SK-N-SH (cell line): Measurements from ENCODE around the gene BSCL2. TPM values are rescaled to one million over a fixed set of nuclear protein-coding genes. Genes with fewer than 3 reads are reported as not detected.

Experiments
- CTCF ChIA-PET: fragments of 300-600, 350-600 bp; formaldehyde crosslinking; extraction: SDS; loops from one replicate; lab custom pipeline; 2021; lab: Yijun Ruan, JAX
- POLR2A ChIA-PET: fragments of 350-600 bp; sonication (Branson Sonifier 250); formaldehyde crosslinking; extraction: SDS; loops from one replicate; lab custom pipeline; 2020; ENCODE audit warnings: antibody characterized with exemption, inconsistent platforms; lab: Yijun Ruan, JAX
- DNase-seq: peaks from one replicate; pipeline ENCODE4 v3.0.0; 2012
- H2AFZ ChIP-seq: fragments of 200-600 bp; sonication (generic); 2 replicates; pipeline ENCODE4 v1.8.1; 2016; ENCODE audit warnings: antibody characterized with exemption, mild to moderate bottlenecking, low read depth
- H3F3A ChIP-seq: fragments of 200-600 bp; sonication (generic); replicated peaks from 2 replicates; pipeline ENCODE3; 2016; ENCODE audit warnings: antibody characterized with exemption, mild to moderate bottlenecking; ENCODE audit not compliant: insufficient read depth
- H3K27ac ChIP-seq, 2 experiments: fragments of 200-500 bp in 1 of 2; fragments of 200-600 bp in 1 of 2; sonication (Bioruptor generic) in 1 of 2; sonication (generic), shearing (Covaris generic) in 1 of 2; 2 replicates each; pipeline versions ENCODE4 v1.5.1 to v1.6.1; 2014 to 2016; ENCODE audit warnings: low read depth in 2 of 2, inconsistent platforms in 1 of 2, low read length in 1 of 2, mild to moderate bottlenecking in 1 of 2, mixed read lengths in 1 of 2
- H3K27me3 ChIP-seq: fragments of 200-600 bp; sonication (generic), shearing (Covaris generic); 2 replicates; pipeline ENCODE4 v1.6.1; 2016; ENCODE audit warnings: mixed run types; ENCODE audit not compliant: insufficient read depth
- H3K36me3 ChIP-seq, 2 experiments: fragments of 200-500 bp in 1 of 2; fragments of 200-600 bp in 1 of 2; sonication (Bioruptor generic) in 1 of 2; sonication (generic) in 1 of 2; replicated peaks in 1 of 2; 2 replicates each; pipeline versions ENCODE3 to v1.5.1; 2014 to 2016; ENCODE audit warnings: low read length in 1 of 2, mild to moderate bottlenecking in 1 of 2; ENCODE audit not compliant: insufficient read depth in 2 of 2, control insufficient read depth in 1 of 2
- H3K4me1 ChIP-seq, 2 experiments: fragments of 200-500 bp in 1 of 2; fragments of 200-600 bp in 1 of 2; sonication (Bioruptor generic) in 1 of 2; sonication (generic), shearing (Covaris generic) in 1 of 2; 2 replicates each; pipeline versions ENCODE4 v1.5.1 to v1.6.1; 2014 to 2016; ENCODE audit warnings: low read depth in 1 of 2, low read length in 1 of 2, mixed run types in 1 of 2; ENCODE audit not compliant: insufficient read depth in 2 of 2, control insufficient read depth in 1 of 2
- H3K4me2 ChIP-seq: fragments of 200-600 bp; sonication (generic), shearing (Covaris generic); 2 replicates; pipeline ENCODE4 v1.6.1; 2017; ENCODE audit warnings: mixed run types
- H3K4me3 ChIP-seq, 2 experiments: fragments of 200-500 bp in 1 of 2; fragments of 200-600 bp in 1 of 2; sonication (Bioruptor generic) in 1 of 2; sonication (generic), shearing (Covaris generic) in 1 of 2; 2 replicates each; pipeline versions ENCODE4 v1.5.1 to v1.8.1; 2014 to 2016; ENCODE audit warnings: low read depth in 2 of 2, inconsistent platforms in 1 of 2, low read length in 1 of 2, mild to moderate bottlenecking in 1 of 2, mixed read lengths in 1 of 2, moderate library complexity in 1 of 2
- H3K79me2 ChIP-seq: fragments of 200-600 bp; sonication (generic); 2 replicates; pipeline ENCODE4 v1.8.1; 2017; ENCODE audit warnings: mild to moderate bottlenecking; ENCODE audit not compliant: insufficient read depth
- H3K9ac ChIP-seq: fragments of 200-600 bp; sonication (generic); 2 replicates; pipeline ENCODE4 v1.6.1; 2017; ENCODE audit warnings: mixed run types
- H3K9me2 ChIP-seq: fragments of 200-600 bp; sonication (generic); 2 replicates; pipeline ENCODE4 v1.6.1; 2017; ENCODE audit warnings: mixed run types
- H3K9me3 ChIP-seq: fragments of 200-600 bp; sonication (generic); 2 replicates; pipeline ENCODE4 v1.6.1; 2017; ENCODE audit warnings: mixed run types, mild to moderate bottlenecking, moderate library complexity
- H4K20me1 ChIP-seq: fragments of 200-600 bp; sonication (generic); 2 replicates; pipeline ENCODE4 v1.6.1; 2017; ENCODE audit warnings: mild to moderate bottlenecking, mixed run types; ENCODE audit not compliant: insufficient read depth
- CHD2 ChIP-seq: fragments of 150-350 bp; IDR thresholded peaks from 2 replicates; pipeline ENCODE4 v1.6.1; 2018; ENCODE audit warnings: low read length; ENCODE audit not compliant: partially characterized antibody
- CTCF ChIP-seq: fragments of 200-600 bp; sonication (generic); IDR thresholded peaks from 2 replicates; pipeline ENCODE4 v1.6.1; 2017; ENCODE audit warnings: antibody characterized with exemption, mild to moderate bottlenecking, moderate library complexity
- ELF1 ChIP-seq: IDR thresholded peaks from 2 replicates; pipeline ENCODE4 v1.4.0; 2012
- EP300 ChIP-seq, 2 experiments: IDR thresholded peaks; 2 replicates each; pipeline versions ENCODE4 v1.4.0 to v1.6.1; 2012; ENCODE audit warnings: borderline replicate concordance in 1 of 2, low read depth in 1 of 2, low read length in 1 of 2
- EZH2phosphoT487 ChIP-seq: fragments of 200-600 bp; sonication (generic); IDR thresholded peaks from 2 replicates; pipeline ENCODE4 v1.6.1; 2017; ENCODE audit warnings: low read depth, mixed run types, mild to moderate bottlenecking, antibody characterized with exemption, moderate library complexity, borderline replicate concordance
- FOSL2 ChIP-seq: IDR thresholded peaks from 2 replicates; pipeline ENCODE4 v1.4.0; 2012; ENCODE audit warnings: low read depth, mild to moderate bottlenecking, moderate library complexity, borderline replicate concordance
- FOXJ3 ChIP-seq: sonication (generic); formaldehyde crosslinking; IDR thresholded peaks from 2 replicates; pipeline ENCODE4 v1.5.1; 2020; ENCODE audit warnings: mild to moderate bottlenecking, missing genetic modification reagents
- GATA2 ChIP-seq: sonication (generic); formaldehyde crosslinking; IDR thresholded peaks from 2 replicates; pipeline ENCODE4 v1.5.0; 2020; ENCODE audit warnings: mild to moderate bottlenecking, missing genetic modification reagents
- JUND ChIP-seq: IDR thresholded peaks from 2 replicates; pipeline ENCODE4 v1.4.0; 2012
- MEF2A ChIP-seq: IDR thresholded peaks from 2 replicates; pipeline ENCODE4 v1.4.0; 2012; ENCODE audit warnings: low read depth, borderline replicate concordance
- MXI1 ChIP-seq: IDR thresholded peaks from 2 replicates; pipeline ENCODE4 v1.6.1; 2012; ENCODE audit warnings: mild to moderate bottlenecking, low read depth, low read length, improper control_type of control experiment
- NFIC ChIP-seq: IDR thresholded peaks from 2 replicates; pipeline ENCODE4 v1.4.0; 2012; ENCODE audit warnings: borderline replicate concordance
- POLR2AphosphoS5 ChIP-seq: IDR thresholded peaks from 2 replicates; pipeline ENCODE4 v1.6.1; 2012; ENCODE audit warnings: low read depth, low read length
- REST ChIP-seq: IDR thresholded peaks from 2 replicates; pipeline ENCODE4 v1.6.1; 2012; ENCODE audit warnings: mild to moderate bottlenecking, low read depth, low read length, moderate library complexity
- RFX5 ChIP-seq: IDR thresholded peaks from 2 replicates; pipeline ENCODE4 v1.6.1; 2012; ENCODE audit warnings: mild to moderate bottlenecking, improper control_type of control experiment, low read length
- RXRA ChIP-seq: IDR thresholded peaks from 2 replicates; pipeline ENCODE4 v1.4.0; 2012; ENCODE audit warnings: low read depth, mild to moderate bottlenecking, borderline replicate concordance
- SIN3A ChIP-seq: IDR thresholded peaks from 2 replicates; pipeline ENCODE4 v1.6.1; 2012; ENCODE audit warnings: low read depth, mild to moderate bottlenecking, low read length, moderate library complexity, borderline replicate concordance
- SMC3 ChIP-seq: IDR thresholded peaks from 2 replicates; pipeline ENCODE4 v1.6.1; 2012; ENCODE audit warnings: low read depth, low read length, improper control_type of control experiment
- TAF1 ChIP-seq: IDR thresholded peaks from 2 replicates; pipeline ENCODE4 v1.6.1; 2012; ENCODE audit warnings: low read depth, mild to moderate bottlenecking, low read length, moderate library complexity, borderline replicate concordance
- TCF12 ChIP-seq: IDR thresholded peaks from 2 replicates; pipeline ENCODE4 v1.4.0; 2012
- TEAD4 ChIP-seq: IDR thresholded peaks from 2 replicates; pipeline ENCODE4 v1.4.0; 2012; ENCODE audit warnings: mild to moderate bottlenecking, borderline replicate concordance; ENCODE audit not compliant: insufficient read depth
- WGBS: methylation state at CpG from one replicate; pipeline ENCODE4 v1.1.6; 2017; ENCODE audit warnings: low lambda C conversion rate; 5-methylcytosine and 5-hydroxymethylcytosine counted together
- polyA plus RNA-seq, 3 experiments: library from polyadenylated mRNA; depleted of rRNA; stranded (reverse); fragments of >200 nt; gene quantifications; 2 replicates each; pipeline ENCODE4 v1.2.3, GENCODE V29; 2012
- TF ChIP-seq, protein P1 (sequence below): IDR thresholded peaks from 2 replicates; pipeline ENCODE4 v1.4.0; 2012; ENCODE audit warnings: low read depth, borderline replicate concordance
- TF ChIP-seq, protein P2 (sequence below): fragments of 150-350 bp; IDR thresholded peaks from 2 replicates; pipeline ENCODE4 v1.6.1; 2017; ENCODE audit warnings: antibody characterized with exemption, low read length, low read depth, borderline replicate concordance
- TF ChIP-seq, protein P3 (sequence below): IDR thresholded peaks from 2 replicates; pipeline ENCODE4; 2012

The BSCL2 gene
- polyA plus RNA-seq, 1 of the 3 experiments (the other 2 are of a cell fraction), result 81.5 TPM

GRCh38 chr11:62665075-62665598, 42.1 kb downstream of the BSCL2 start, which contains the start of the genes C11orf98 and CSKMT:
C11orf98 (minus strand) TSS chr11:62665210; CDS start chr11:62665169, 41 bp downstream.
CSKMT (plus strand) TSS chr11:62665312; CDS start chr11:62665880, 568 bp downstream.
- no peaks in the 10 kb centered on the region for H3K9me3 ChIP-seq
- peak within 1 kb of the TSS; percentile 96 for H3K4me2 ChIP-seq
- H3F3A ChIP-seq, result peaks cover 34% of the 10 kb centered on the region
- DNase-seq, result peak; percentile 97
- ChIA-PET POLR2A (interaction anchor here (0.5 to 3.7 kb wide), 41 partner anchors 8 to 270 kb away, joined by 3 to 52 read pairs (median 6); partner anchors contain the start of genes B3GAT3, BSCL2, EEF1G and EML3), CTCF (interaction anchor here (0.8 to 1.7 kb wide), 10 partner anchors 12 to 216 kb away, joined by 3 to 7 read pairs (median 4); partner anchors contain the start of genes EML3, GANAB, INTS5 and SLC3A2)
- WGBS, result under 1% methylated on average over 38 of the region's 47 CpGs
- H2AFZ ChIP-seq, result peak within 1 kb of the TSS; percentile 66; the same call in 1 of the 2 replicates
- H3K27me3 ChIP-seq, result no peaks in the 10 kb centered on the region
- peaks cover 60% of the 10 kb centered on the region for H3K79me2 ChIP-seq
- H3K9ac ChIP-seq, result peak within 1 kb of the TSS; percentile 92
- H3K27ac ChIP-seq, result peak within 1 kb of the TSS; percentile 91 to 92
- H3K4me1 ChIP-seq, result peaks cover 16 to 21% of the 10 kb centered on the region in 2 experiments; a peak in 3 of 4 replicates
- peak within 1 kb of the TSS; percentile 78 to 95 for H3K4me3 ChIP-seq
- H3K36me3 ChIP-seq, result peaks cover 20 to 41% of the 10 kb centered on the region in 2 experiments
- H4K20me1 ChIP-seq, result no peaks in the 10 kb centered on the region
- H3K9me2 ChIP-seq, result no peaks in the 10 kb centered on the region
- TF ChIP-seq TEAD4 (no peak), SMC3 (no peak), MXI1 (no peak; the same call in none of the 2 replicates), CHD2 (peak; percentile 86), FOSL2 (no peak), EP300 (IDR thresholded peaks at IDR 0.05; ENCODE audit: borderline replicate concordance in 1 of 2, low read depth in 1 of 2, low read length in 1 of 2) (0 out of 4 replicates have a peak, but pooled peaks of 1 of the 2 experiments have one; percentile 31), JUND (no peak), REST (peak; percentile 76), CTCF (no peak), MEF2A (no peak), EZH2phosphoT487 (no peak), SIN3A (peak; percentile 93), RFX5 (no peak), FOXJ3 (CRISPR knock-in tag) (no peak), ELF1 (peak; percentile 68; the same call in 1 of the 2 replicates), NFIC (no peak), POLR2AphosphoS5 (peak; percentile 100), TAF1 (peak; percentile 98), GATA2 (CRISPR knock-in tag) (no peak), TCF12 (peak; percentile 13; the same call in 1 of the 2 replicates), RXRA (no peak)
- TF ChIP-seq, protein P1, sequence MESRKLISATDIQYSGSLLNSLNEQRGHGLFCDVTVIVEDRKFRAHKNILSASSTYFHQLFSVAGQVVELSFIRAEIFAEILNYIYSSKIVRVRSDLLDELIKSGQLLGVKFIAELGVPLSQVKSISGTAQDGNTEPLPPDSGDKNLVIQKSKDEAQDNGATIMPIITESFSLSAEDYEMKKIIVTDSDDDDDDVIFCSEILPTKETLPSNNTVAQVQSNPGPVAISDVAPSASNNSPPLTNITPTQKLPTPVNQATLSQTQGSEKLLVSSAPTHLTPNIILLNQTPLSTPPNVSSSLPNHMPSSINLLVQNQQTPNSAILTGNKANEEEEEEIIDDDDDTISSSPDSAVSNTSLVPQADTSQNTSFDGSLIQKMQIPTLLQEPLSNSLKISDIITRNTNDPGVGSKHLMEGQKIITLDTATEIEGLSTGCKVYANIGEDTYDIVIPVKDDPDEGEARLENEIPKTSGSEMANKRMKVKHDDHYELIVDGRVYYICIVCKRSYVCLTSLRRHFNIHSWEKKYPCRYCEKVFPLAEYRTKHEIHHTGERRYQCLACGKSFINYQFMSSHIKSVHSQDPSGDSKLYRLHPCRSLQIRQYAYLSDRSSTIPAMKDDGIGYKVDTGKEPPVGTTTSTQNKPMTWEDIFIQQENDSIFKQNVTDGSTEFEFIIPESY, result peak; percentile 30; the same call in 1 of the 2 replicates
- TF ChIP-seq, protein P2, sequence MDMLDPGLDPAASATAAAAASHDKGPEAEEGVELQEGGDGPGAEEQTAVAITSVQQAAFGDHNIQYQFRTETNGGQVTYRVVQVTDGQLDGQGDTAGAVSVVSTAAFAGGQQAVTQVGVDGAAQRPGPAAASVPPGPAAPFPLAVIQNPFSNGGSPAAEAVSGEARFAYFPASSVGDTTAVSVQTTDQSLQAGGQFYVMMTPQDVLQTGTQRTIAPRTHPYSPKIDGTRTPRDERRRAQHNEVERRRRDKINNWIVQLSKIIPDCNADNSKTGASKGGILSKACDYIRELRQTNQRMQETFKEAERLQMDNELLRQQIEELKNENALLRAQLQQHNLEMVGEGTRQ, result no peak; the same call in 1 of the 2 replicates
- TF ChIP-seq, protein P3, sequence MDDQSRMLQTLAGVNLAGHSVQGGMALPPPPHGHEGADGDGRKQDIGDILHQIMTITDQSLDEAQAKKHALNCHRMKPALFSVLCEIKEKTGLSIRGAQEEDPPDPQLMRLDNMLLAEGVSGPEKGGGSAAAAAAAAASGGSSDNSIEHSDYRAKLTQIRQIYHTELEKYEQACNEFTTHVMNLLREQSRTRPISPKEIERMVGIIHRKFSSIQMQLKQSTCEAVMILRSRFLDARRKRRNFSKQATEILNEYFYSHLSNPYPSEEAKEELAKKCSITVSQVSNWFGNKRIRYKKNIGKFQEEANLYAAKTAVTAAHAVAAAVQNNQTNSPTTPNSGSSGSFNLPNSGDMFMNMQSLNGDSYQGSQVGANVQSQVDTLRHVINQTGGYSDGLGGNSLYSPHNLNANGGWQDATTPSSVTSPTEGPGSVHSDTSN, result peak; percentile 73
